ENCODE results near the gene OR52R1.

DNA sequence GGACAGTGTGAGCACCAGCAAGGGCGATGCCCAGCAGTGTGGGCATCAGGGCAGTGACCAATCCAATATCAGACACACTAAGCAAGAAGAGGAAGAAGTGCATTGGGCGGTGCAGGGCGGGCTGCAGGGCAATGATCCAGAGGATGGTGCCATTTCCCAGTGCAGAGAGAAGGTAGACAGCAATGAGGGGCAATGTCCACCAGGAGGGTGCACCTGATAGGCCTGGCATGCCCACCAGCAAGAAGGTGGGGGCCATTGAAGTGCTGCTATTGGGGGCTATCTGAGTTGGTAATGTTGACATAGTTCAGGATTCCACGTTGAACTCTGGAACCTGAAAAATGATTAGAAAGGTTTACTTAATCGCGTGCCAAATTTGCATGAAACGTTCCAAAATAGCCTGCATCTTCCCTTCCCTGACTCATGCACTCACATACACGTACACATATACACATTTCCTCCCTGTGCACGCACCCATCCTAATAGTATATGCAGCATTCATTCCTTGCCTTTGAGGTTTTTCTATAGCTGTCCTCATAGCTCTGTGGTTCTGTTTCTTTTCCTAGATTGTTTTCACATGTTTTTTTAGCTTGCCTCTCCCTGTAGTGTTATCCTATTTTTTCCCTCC lies 44.8 kb upstream of the OR52R1 start, which contains the start of gene OR51S1:
- no peak for TF ChIP-seq EGR1 (IDR thresholded peaks at IDR 0.05)
- TF ChIP-seq CEBPB (IDR thresholded peaks at IDR 0.05) = no peak
- TF ChIP-seq EP300 (IDR thresholded peaks at IDR 0.05; ENCODE audit: borderline replicate concordance) = no peak
- TF ChIP-seq TEAD4 (IDR thresholded peaks at IDR 0.05) = no peak
- no peak for TF ChIP-seq FOXM1 (IDR thresholded peaks at IDR 0.05; ENCODE audit: borderline replicate concordance, low read depth)
